GM21723 (cell line): ENCODE results near the gene SLC4A1AP.

Experiments
- ATAC-seq: cut with Tn5 transposase; IDR thresholded peaks from one replicate; pipeline ENCODE4 v1.9.1; 2021; ENCODE audit warnings: mild to moderate bottlenecking, moderate library complexity; ENCODE audit not compliant: unreplicated experiment

Gene SLC4A1AP

GRCh38 chr2:27739058-27739373 is 75.3 kb downstream of the SLC4A1AP start:
- ATAC-seq: no peak

- no peak for ATAC-seq
Observed at GRCh38 chr2:27741673-27742072, 78.0 kb downstream of the SLC4A1AP start.

GRCh38 chr2:27742571-27742970 is 78.9 kb downstream of the SLC4A1AP start:
- ATAC-seq: no peak
